Endothelial cell of umbilical vein (primary cell): ENCODE measurements around the gene BUD31.

Experiments used
- CTCF ChIP-seq, 2 donors: IDR thresholded peaks; 1 replicate in 1 of 2; 2 replicates in 1 of 2; pipeline ENCODE4 v1.5.1; 2011; ENCODE audit warnings: low read length in 2 of 2, mild to moderate bottlenecking in 2 of 2, moderate library complexity in 2 of 2, control low read depth in 1 of 2, inconsistent platforms in 1 of 2, low read depth in 1 of 2; ENCODE audit not compliant: insufficient read depth in 1 of 2; ENCODE audit errors: extremely low read depth in 1 of 2
- MAX ChIP-seq: IDR thresholded peaks from 2 replicates; pipeline ENCODE4 v1.6.1; 2011; ENCODE audit not compliant: insufficient read depth, insufficient read length
- POLR2A ChIP-seq: IDR thresholded peaks from 2 replicates; pipeline ENCODE4 v1.6.1; 2012; ENCODE audit warnings: low read depth, mild to moderate bottlenecking, control low read depth, low read length
- POLR2AphosphoS5 ChIP-seq: IDR thresholded peaks from 2 replicates; pipeline ENCODE4 v1.6.1; 2012; ENCODE audit warnings: low read depth, mild to moderate bottlenecking, control low read depth, low read length, moderate library complexity; ENCODE audit not compliant: insufficient read depth

- TF ChIP-seq CTCF (IDR thresholded peaks at IDR 0.05; ENCODE audit: extremely low read depth in 1 of 2, insufficient read depth in 1 of 2, low read depth in 1 of 2, low read length in 2 of 2): no peak
- no peak for TF ChIP-seq MAX
- TF ChIP-seq POLR2AphosphoS5: no peak
- TF ChIP-seq POLR2A: no peak
Observed at GRCh38 chr7:99447943-99448342, 39.2 kb downstream of the BUD31 start.
